HG02571 (cell line): ENCODE data around the gene MXI1.
A peak's percentile ranks its signal among the peaks of the same experiment; 100 is the strongest.

Experiments used
- ATAC-seq: cut with Tn5 transposase; IDR thresholded peaks from one replicate; pipeline ENCODE4 v1.9.1; 2021; ENCODE audit warnings: mild to moderate bottlenecking, moderate library complexity; ENCODE audit not compliant: unreplicated experiment

MXI1 gene

GRCh38 chr10:110215286-110216170, 8.1 kb downstream of the MXI1 start:
- ATAC-seq = no peak

GRCh38 chr10:110216240-110216639, 8.8 kb downstream of the MXI1 start:
- ATAC-seq = no peak

GRCh38 chr10:110216942-110217661, 9.7 kb downstream of the MXI1 start:
- no peak for ATAC-seq

- no peak for ATAC-seq
These were observed 10.2 kb downstream of the MXI1 start for GRCh38 chr10:110217662-110218008.

- ATAC-seq = no peak
These were observed 11.2 kb downstream of the MXI1 start for GRCh38 chr10:110218632-110219031.

GRCh38 chr10:110219884-110220283, 12.5 kb downstream of the MXI1 start:
- ATAC-seq = no peak

- no peak for ATAC-seq
These were observed 13.0 kb downstream of the MXI1 start for GRCh38 chr10:110220398-110220797.

GRCh38 chr10:110221044-110221720, 13.8 kb downstream of the MXI1 start:
- no peak for ATAC-seq

- peak; percentile 53 for ATAC-seq
These were observed 14.4 kb downstream of the MXI1 start for GRCh38 chr10:110221721-110222261.

- ATAC-seq = no peak
These were observed 15.4 kb downstream of the MXI1 start for GRCh38 chr10:110222641-110223297.

GRCh38 chr10:110223298-110223925, 16.0 kb downstream of the MXI1 start:
- ATAC-seq = no peak

- ATAC-seq = no peak
These were observed 17.6 kb downstream of the MXI1 start for GRCh38 chr10:110224992-110225391.

- ATAC-seq = no peak
These were observed 18.0 kb downstream of the MXI1 start for GRCh38 chr10:110225441-110225755.

- peak; percentile 64 for ATAC-seq
These were observed 18.5 kb downstream of the MXI1 start for GRCh38 chr10:110225756-110226542.

GRCh38 chr10:110226543-110226925, 19.1 kb downstream of the MXI1 start:
- no peak for ATAC-seq

GRCh38 chr10:110226926-110227641, 19.7 kb downstream of the MXI1 start:
- ATAC-seq = no peak

- ATAC-seq = no peak
These were observed 20.7 kb downstream of the MXI1 start for GRCh38 chr10:110228066-110228465.

GRCh38 chr10:110229155-110229554, 21.8 kb downstream of the MXI1 start:
- ATAC-seq = no peak

GRCh38 chr10:110233846-110234245, 26.4 kb downstream of the MXI1 start:
- no peak for ATAC-seq
